GDM1 (cell line): Measurements from ENCODE around the gene SETD4.

ENCODE experiments used
- DNase-seq: peaks from one replicate; lab custom pipeline; 2025; lab: John Stamatoyannopoulos, UW

SETD4 gene

GRCh38 chr21:36047139-36047538 is 13.2 kb downstream of the SETD4 start:
- DNase-seq, result no peak

GRCh38 chr21:36045993-36046392 is 14.3 kb downstream of the SETD4 start:
- no peak for DNase-seq

GRCh38 chr21:36044056-36044455 is 16.3 kb downstream of the SETD4 start:
- DNase-seq, result no peak

- DNase-seq, result no peak
Measured at GRCh38 chr21:36041910-36042309, 18.4 kb downstream of the SETD4 start.

- no peak for DNase-seq
Measured at GRCh38 chr21:36040389-36040788, 19.9 kb downstream of the SETD4 start.

GRCh38 chr21:36039861-36040260 is 20.5 kb downstream of the SETD4 start:
- no peak for DNase-seq

- no peak for DNase-seq
Measured at GRCh38 chr21:36038701-36039497, 21.4 kb downstream of the SETD4 start.

- no peak for DNase-seq
Measured at GRCh38 chr21:36035381-36035791, 24.9 kb downstream of the SETD4 start.

GRCh38 chr21:36034211-36034913 is 26.0 kb downstream of the SETD4 start:
- no peak for DNase-seq

- no peak for DNase-seq
Measured at GRCh38 chr21:36032647-36033406, 27.5 kb downstream of the SETD4 start.

- no peak for DNase-seq
Measured at GRCh38 chr21:36030581-36031189, 29.6 kb downstream of the SETD4 start.

- no peak for DNase-seq
Measured at GRCh38 chr21:36029309-36029708, 31.0 kb downstream of the SETD4 start.

GRCh38 chr21:36028127-36029069 is 31.9 kb downstream of the SETD4 start:
- peak; percentile 36 for DNase-seq

- no peak for DNase-seq
Measured at GRCh38 chr21:36027347-36027746, 33.0 kb downstream of the SETD4 start.

- no peak for DNase-seq
Measured at GRCh38 chr21:36024782-36025181, 35.5 kb downstream of the SETD4 start.

- DNase-seq, result no peak
Measured at GRCh38 chr21:36023092-36023480, 37.2 kb downstream of the SETD4 start.

GRCh38 chr21:36022427-36023091 is 37.8 kb downstream of the SETD4 start:
- DNase-seq, result no peak

- no peak for DNase-seq
Measured at GRCh38 chr21:36021251-36021837, 39.0 kb downstream of the SETD4 start.

GRCh38 chr21:36015045-36015444 is 45.3 kb downstream of the SETD4 start:
- DNase-seq, result no peak

- no peak for DNase-seq
Measured at GRCh38 chr21:36010801-36011200, 49.5 kb downstream of the SETD4 start.
